ENCODE measurements around the gene HLA-DMA. TPM values are rescaled to one million over a fixed set of nuclear protein-coding genes. Genes with fewer than 3 reads are reported as not detected.

Gene HLA-DMA
- total RNA-seq, 4 donors from 2014 or later, result 28.8 to 85.2 (median 34.9) TPM

- WGBS, 2 donors, result 1% methylated on average over 51 to 58 of the region's 58 CpGs
- Histone ChIP-seq H3K9me3 (no peaks in the 10 kb centered on the region), H3K4me1 (peaks cover 3 to 36% (median 31%) of the 10 kb centered on the region in 4 donors), H3K36me3 (peaks cover 4 to 33% (median 21%) of the 10 kb centered on the region in 3 donors), H3K27ac (peak overlapping the region; percentile 99 to 100 (median 100)), H3K27me3 (no peaks in the 10 kb centered on the region), H3K4me3 (peak overlapping the region; percentile 61 to 93 (median 72))
- TF ChIP-seq POLR2A (IDR thresholded peaks at IDR 0.05) (peak; percentile 96 to 99), CTCF (IDR thresholded peaks at IDR 0.05) (peak in 2 of 5 experiments; percentile 15 to 44), EP300 (IDR thresholded peaks at IDR 0.05) (peak; percentile 59 to 99)
- peak; percentile 99 for DNase-seq (ENCODE audit: low spot score in 2 of 2)
Observed at GRCh38 chr6:32971581-32972352, 18.9 kb upstream of the HLA-DMA start.

- H3K4me1 ChIP-seq, result peaks cover 3 to 36% (median 31%) of the 10 kb centered on the region in 4 donors
- H3K27ac ChIP-seq, result peak overlapping the region; percentile 99 to 100 (median 100)
- H3K27me3 ChIP-seq, result no peaks in the 10 kb centered on the region
- peak overlapping the region; percentile 61 to 93 (median 72) for H3K4me3 ChIP-seq
- 0 to 1% methylated on average over 15 of the region's 15 CpGs for WGBS, 2 donors
- no peaks in the 10 kb centered on the region for H3K9me3 ChIP-seq
- peaks cover 0 to 28% (median 15%) of the 10 kb centered on the region in 3 donors for H3K36me3 ChIP-seq
- TF ChIP-seq CTCF (IDR thresholded peaks at IDR 0.05) (no peak), EP300 (IDR thresholded peaks at IDR 0.05) (no peak), POLR2A (IDR thresholded peaks at IDR 0.05) (no peak)
- DNase-seq (ENCODE audit: low spot score in 2 of 2), result no peak
Observed at GRCh38 chr6:32971242-32971580, 18.3 kb upstream of the HLA-DMA start.

GRCh38 chr6:32970413-32971241, 17.7 kb upstream of the HLA-DMA start:
- WGBS, 2 donors, result 1% methylated on average over 26 to 33 of the region's 43 CpGs
- H3K9me3 ChIP-seq, result no peaks in the 10 kb centered on the region
- DNase-seq (ENCODE audit: low spot score in 2 of 2), result peak; percentile 77 to 83
- no peak for TF ChIP-seq CTCF (IDR thresholded peaks at IDR 0.05)
- no peak for TF ChIP-seq EP300 (IDR thresholded peaks at IDR 0.05)
- no peak for TF ChIP-seq POLR2A (IDR thresholded peaks at IDR 0.05)
- H3K4me3 ChIP-seq, result peak overlapping the region; percentile 61 to 93 (median 72)
- no peaks in the 10 kb centered on the region for H3K27me3 ChIP-seq
- peaks cover 3 to 36% (median 32%) of the 10 kb centered on the region in 4 donors for H3K4me1 ChIP-seq
- H3K27ac ChIP-seq, result peak overlapping the region; percentile 99 to 100 (median 100)
- peaks cover 0 to 22% (median 10%) of the 10 kb centered on the region in 3 donors for H3K36me3 ChIP-seq

GRCh38 chr6:32969685-32970412, 17.0 kb upstream of the HLA-DMA start:
- Histone ChIP-seq H3K4me3 (peak overlapping the region; percentile 61 to 93 (median 72)), H3K36me3 (peaks cover 0 to 17% (median 5%) of the 10 kb centered on the region in 3 donors), H3K27ac (peak overlapping the region; percentile 99 to 100 (median 100)), H3K4me1 (peaks cover 2 to 36% (median 27%) of the 10 kb centered on the region in 4 donors), H3K27me3 (no peaks in the 10 kb centered on the region), H3K9me3 (no peaks in the 10 kb centered on the region)
- TF ChIP-seq EP300 (IDR thresholded peaks at IDR 0.05), result peak; percentile 13 to 91
- TF ChIP-seq POLR2A (IDR thresholded peaks at IDR 0.05), result peak; percentile 59 to 60
- peak; percentile 34 to 87 (median 58) for TF ChIP-seq CTCF (IDR thresholded peaks at IDR 0.05)
- DNase-seq (ENCODE audit: low spot score in 2 of 2), result peak; percentile 51 to 86
- 1% methylated on average over 19 of the region's 19 CpGs for WGBS, 2 donors
